Thoracic aorta (tissue), 2 donors: Measurements from ENCODE around the gene TTC36. TPM values are rescaled to one million over a fixed set of nuclear protein-coding genes. Genes with fewer than 3 reads are reported as not detected.

Experiments used
- ATAC-seq: fragments of 150-250 bp; one replicate; pipeline ENCODE4 v1.8.0; 2017; ENCODE audit warnings: low read depth; ENCODE audit not compliant: insufficient number of reproducible peaks, low FRiP score
- DNase-seq: peaks from one replicate; pipeline ENCODE4 v3.0.0-alpha.2; 2020; ENCODE audit warnings: low spot score
- H3K27ac ChIP-seq, 2 donors: fragments of 200-600 bp; sonication (generic); 1 replicate in 1 of 2; 2 replicates in 1 of 2; pipeline ENCODE4 v1.5.1; 2016; ENCODE audit warnings: mild to moderate bottlenecking in 2 of 2, moderate library complexity in 2 of 2
- H3K27me3 ChIP-seq: fragments of 200-600 bp; sonication (generic); replicated peaks from 2 replicates; pipeline ENCODE4 v1.6.0; 2016; ENCODE audit warnings: mild to moderate bottlenecking; ENCODE audit not compliant: insufficient read depth
- H3K36me3 ChIP-seq: fragments of 200-600 bp; sonication (generic); one replicate; pipeline ENCODE4 v1.5.1; 2016
- H3K4me1 ChIP-seq, 2 donors: fragments of 200-600 bp; sonication (generic); 1 replicate in 1 of 2; 2 replicates in 1 of 2; pipeline versions ENCODE4 v1.5.1 to v1.6.0; 2016; ENCODE audit warnings: low read depth in 2 of 2, mild to moderate bottlenecking in 1 of 2; ENCODE audit not compliant: control insufficient read depth in 1 of 2
- H3K4me3 ChIP-seq: fragments of 200-600 bp; sonication (generic); 2 replicates; pipeline ENCODE4 v1.5.1; 2016; ENCODE audit warnings: mild to moderate bottlenecking
- H3K9me3 ChIP-seq: fragments of 200-600 bp; sonication (generic); 2 replicates; pipeline ENCODE4 v1.5.1; 2016
- total RNA-seq, 2 donors: library from RNA; depleted of rRNA; stranded (reverse); fragments of >200 nt; gene quantifications; one replicate each; pipeline versions ENCODE4 v1.1.0 to v1.2.3, GENCODE V29; 2016
- TF ChIP-seq, protein P1 (sequence below): fragments of 200-600 bp; sonication (generic); IDR thresholded peaks from one replicate; pipeline ENCODE4 v1.5.1; 2019; ENCODE audit warnings: antibody characterized with exemption

The TTC36 gene
- total RNA-seq, 2 donors from 2014 or later, result 1.4 to 1.5 TPM

DNA sequence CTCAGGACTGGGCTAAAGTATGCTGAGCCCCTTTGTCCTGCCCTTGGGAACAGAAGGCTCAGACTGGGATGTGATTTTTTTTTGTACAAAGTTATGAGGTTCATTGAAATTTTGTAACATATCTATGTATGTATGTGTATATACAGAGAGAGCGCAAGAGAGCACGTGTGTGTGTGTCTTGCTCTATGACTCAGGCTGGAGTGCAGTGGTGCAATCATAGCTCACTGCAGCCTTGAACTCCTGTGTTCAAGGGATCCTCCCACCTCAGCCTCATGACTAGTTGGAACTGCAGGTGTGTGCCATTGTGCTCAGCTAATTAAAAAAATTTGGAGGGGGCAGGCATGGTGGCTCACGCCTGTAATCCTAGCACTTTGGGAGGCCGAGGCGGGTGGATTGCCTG lies 9.5 kb downstream of the TTC36 start:
- DNase-seq, result no peak
- Histone ChIP-seq H3K9me3 (no peaks in the 10 kb centered on the region), H3K27ac (no peak overlapping the region), H3K36me3 (peaks cover 2% of the 10 kb centered on the region), H3K27me3 (no peaks in the 10 kb centered on the region), H3K4me1 (peaks cover 6 to 20% of the 10 kb centered on the region in 2 donors), H3K4me3 (no peak overlapping the region)
- ATAC-seq, result no peak
- TF ChIP-seq, protein P1, sequence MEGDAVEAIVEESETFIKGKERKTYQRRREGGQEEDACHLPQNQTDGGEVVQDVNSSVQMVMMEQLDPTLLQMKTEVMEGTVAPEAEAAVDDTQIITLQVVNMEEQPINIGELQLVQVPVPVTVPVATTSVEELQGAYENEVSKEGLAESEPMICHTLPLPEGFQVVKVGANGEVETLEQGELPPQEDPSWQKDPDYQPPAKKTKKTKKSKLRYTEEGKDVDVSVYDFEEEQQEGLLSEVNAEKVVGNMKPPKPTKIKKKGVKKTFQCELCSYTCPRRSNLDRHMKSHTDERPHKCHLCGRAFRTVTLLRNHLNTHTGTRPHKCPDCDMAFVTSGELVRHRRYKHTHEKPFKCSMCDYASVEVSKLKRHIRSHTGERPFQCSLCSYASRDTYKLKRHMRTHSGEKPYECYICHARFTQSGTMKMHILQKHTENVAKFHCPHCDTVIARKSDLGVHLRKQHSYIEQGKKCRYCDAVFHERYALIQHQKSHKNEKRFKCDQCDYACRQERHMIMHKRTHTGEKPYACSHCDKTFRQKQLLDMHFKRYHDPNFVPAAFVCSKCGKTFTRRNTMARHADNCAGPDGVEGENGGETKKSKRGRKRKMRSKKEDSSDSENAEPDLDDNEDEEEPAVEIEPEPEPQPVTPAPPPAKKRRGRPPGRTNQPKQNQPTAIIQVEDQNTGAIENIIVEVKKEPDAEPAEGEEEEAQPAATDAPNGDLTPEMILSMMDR, result no peak

DNA sequence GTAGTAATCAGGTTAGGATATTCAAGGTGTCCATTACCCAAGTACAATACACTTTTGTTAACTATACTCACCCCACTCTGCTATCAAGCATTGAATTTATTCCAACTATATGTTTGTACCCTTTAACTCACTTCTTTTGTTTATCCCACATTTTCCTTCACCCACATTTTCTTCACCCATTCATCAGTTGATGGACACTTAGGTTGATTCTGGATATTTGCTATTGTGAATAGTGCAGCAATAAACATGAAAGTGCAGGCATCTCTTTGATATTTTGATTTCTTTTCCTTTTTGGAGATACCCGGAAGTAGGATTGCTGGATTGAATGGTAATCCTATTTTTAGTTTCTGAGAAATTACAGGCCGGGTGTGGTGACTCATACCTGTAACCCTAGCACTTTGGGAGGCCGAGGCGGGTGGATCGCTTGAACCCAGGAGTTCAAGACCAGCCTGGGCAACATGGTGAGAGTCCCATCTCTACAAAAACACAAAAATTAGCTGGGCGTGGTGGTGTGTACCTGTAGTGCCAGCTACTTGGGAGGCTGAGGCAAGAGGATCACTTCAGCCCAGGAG lies 10.2 kb downstream of the TTC36 start:
- ATAC-seq, result no peak

DNA sequence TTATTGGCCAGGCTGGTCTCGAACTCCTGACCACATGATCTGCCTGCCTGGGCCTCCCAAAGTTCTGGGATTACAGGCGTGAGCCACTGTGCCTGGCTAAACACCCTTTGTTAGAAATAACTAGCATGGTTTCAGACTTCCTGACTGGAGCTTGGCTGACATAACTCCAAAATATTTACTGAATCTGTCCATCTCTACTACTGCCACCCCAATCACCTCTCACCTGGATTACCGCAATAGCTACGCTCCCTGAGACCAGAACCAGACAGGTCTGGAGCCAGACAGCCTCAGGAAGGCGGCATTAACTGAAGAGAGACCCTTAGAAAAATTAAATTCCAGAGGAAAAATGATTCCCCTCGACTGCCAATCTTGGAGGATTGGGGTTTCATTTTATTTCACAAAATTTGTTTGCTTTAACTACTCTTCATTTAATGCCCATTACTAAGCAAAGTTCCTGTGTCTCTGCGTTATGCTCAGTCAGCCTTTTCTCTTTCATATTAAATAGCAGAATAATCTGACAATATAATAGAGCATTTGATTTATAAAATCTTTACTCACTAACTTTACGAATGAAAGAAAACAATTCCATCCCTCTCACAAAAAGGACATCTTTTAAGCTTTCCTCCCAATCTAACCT lies 16.9 kb downstream of the TTC36 start:
- no peak overlapping the region for H3K4me3 ChIP-seq
- no peaks in the 10 kb centered on the region for H3K9me3 ChIP-seq
- H3K27ac ChIP-seq, result no peak overlapping the region
- DNase-seq (no peak), ATAC-seq (no peak)
- no peaks in the 10 kb centered on the region for H3K27me3 ChIP-seq
- TF ChIP-seq, protein P1, result no peak
- no peaks in the 10 kb centered on the region for H3K4me1 ChIP-seq
- peaks cover 15% of the 10 kb centered on the region for H3K36me3 ChIP-seq

More for the DNA sequence above, 10.2 kb downstream of the TTC36 start:
- TF ChIP-seq, protein P1, result no peak
- Histone ChIP-seq H3K4me1 (peaks cover 4 to 15% of the 10 kb centered on the region in 2 donors), H3K9me3 (no peaks in the 10 kb centered on the region), H3K27ac (peak overlapping the region in 1 of 2 donors; percentile 35), H3K36me3 (peaks cover 6% of the 10 kb centered on the region), H3K27me3 (no peaks in the 10 kb centered on the region), H3K4me3 (no peak overlapping the region)
- DNase-seq, result no peak

DNA sequence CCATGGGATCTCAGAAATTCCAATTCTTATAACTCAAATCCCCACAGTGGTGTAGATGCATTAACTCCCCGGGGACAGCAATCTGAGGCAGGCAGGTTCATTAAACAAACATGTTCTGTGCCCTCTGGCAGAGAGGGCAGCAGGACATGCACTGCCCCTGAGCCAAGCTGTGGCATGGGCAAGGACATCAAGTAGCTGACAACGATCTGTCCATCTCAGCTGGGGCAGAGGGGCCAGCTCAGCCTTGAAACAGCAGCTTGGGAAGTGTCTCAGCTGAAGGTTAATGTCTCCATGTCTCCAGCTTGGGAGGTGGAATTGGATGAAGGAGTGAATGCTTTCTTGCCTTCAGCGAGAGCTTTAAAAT lies 17.4 kb downstream of the TTC36 start:
- Histone ChIP-seq H3K9me3 (no peaks in the 10 kb centered on the region), H3K27ac (no peak overlapping the region), H3K4me1 (no peaks in the 10 kb centered on the region), H3K4me3 (no peak overlapping the region), H3K36me3 (peaks cover 15% of the 10 kb centered on the region), H3K27me3 (no peaks in the 10 kb centered on the region)
- DNase-seq, result no peak
- ATAC-seq, result no peak
- TF ChIP-seq, protein P1, result no peak

DNA sequence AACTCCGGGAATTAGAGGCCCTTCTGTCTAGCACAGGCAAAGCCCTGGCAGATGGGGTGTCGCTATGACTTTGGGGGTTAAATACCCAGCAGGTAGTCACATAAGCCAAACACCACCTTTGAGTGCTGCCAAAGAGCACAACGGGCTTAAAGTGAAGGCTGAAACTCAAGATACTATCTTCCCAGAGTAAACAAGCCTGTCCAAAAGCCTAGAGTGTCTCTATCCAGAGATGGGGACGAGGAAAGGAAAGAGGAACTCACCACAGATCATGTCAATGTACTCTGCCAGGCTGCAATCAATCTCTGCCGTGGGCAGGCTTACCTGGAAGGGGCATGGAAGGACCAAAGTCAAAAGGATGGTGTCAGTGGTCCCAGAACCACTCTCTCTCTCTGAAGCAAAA lies 18.3 kb downstream of the TTC36 start:
- Histone ChIP-seq H3K4me3 (no peak overlapping the region), H3K36me3 (peaks cover 15% of the 10 kb centered on the region), H3K27ac (no peak overlapping the region), H3K9me3 (no peaks in the 10 kb centered on the region), H3K4me1 (no peaks in the 10 kb centered on the region), H3K27me3 (no peaks in the 10 kb centered on the region)
- DNase-seq (no peak), ATAC-seq (no peak)
- TF ChIP-seq, protein P1, result no peak
